ENCODE results near the gene DNTTIP2.
A peak's percentile ranks its signal among the peaks of the same experiment; 100 is the strongest.

The DNTTIP2 gene

GRCh38 chr1:93846206-93846991 lies 32.6 kb downstream of the DNTTIP2 start:
- TF ChIP-seq, protein P1, sequence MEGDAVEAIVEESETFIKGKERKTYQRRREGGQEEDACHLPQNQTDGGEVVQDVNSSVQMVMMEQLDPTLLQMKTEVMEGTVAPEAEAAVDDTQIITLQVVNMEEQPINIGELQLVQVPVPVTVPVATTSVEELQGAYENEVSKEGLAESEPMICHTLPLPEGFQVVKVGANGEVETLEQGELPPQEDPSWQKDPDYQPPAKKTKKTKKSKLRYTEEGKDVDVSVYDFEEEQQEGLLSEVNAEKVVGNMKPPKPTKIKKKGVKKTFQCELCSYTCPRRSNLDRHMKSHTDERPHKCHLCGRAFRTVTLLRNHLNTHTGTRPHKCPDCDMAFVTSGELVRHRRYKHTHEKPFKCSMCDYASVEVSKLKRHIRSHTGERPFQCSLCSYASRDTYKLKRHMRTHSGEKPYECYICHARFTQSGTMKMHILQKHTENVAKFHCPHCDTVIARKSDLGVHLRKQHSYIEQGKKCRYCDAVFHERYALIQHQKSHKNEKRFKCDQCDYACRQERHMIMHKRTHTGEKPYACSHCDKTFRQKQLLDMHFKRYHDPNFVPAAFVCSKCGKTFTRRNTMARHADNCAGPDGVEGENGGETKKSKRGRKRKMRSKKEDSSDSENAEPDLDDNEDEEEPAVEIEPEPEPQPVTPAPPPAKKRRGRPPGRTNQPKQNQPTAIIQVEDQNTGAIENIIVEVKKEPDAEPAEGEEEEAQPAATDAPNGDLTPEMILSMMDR (conservative IDR thresholded peaks at IDR 0.05) = peak; percentile 60
- peak overlapping the region; percentile 92 for H3K27ac ChIP-seq

DNA sequence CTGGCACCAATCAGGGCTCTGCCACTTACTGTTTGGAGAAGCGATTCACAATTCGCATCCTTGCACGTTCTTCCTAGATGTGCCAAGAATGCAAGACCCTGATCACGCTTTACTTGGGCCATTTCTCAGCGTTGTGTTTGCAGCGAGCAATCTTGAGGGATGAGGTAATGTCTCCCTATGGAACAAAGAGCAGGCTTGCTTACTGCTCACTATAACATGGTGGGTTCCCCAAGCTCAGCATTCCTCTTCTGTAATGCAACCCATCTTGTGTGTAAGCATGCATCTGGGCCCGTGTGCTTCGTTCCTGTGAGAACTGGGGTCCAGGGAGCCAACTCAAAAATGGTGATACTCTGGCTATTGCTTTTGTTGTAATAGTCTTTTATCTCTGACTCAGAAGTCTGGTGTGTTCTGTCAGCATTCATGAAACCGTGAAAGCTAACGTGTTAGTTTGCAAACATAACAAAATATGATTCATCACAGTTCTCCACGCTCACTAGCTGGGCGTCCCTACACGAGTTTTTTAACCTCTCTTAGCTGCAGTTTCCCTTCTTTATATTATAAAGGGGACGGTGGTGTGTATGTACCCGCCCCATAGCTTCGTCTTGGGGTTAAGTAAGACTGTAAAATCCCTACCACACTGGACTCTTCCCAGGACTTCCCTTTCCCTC lies 33.3 kb downstream of the DNTTIP2 start:
- H3K27ac ChIP-seq = peak overlapping the region; percentile 92
- TF ChIP-seq, protein P1 (conservative IDR thresholded peaks at IDR 0.05) = no peak

- TF ChIP-seq, protein P1 (conservative IDR thresholded peaks at IDR 0.05) = peak; percentile 83
- H3K27ac ChIP-seq = peak overlapping the region; percentile 13; the same call in 1 of the 2 replicates
Observed at GRCh38 chr1:93844262-93845045, 34.6 kb downstream of the DNTTIP2 start.

GRCh38 chr1:93842750-93843500 lies 36.1 kb downstream of the DNTTIP2 start:
- no peak overlapping the region for H3K27ac ChIP-seq
- TF ChIP-seq, protein P1 (conservative IDR thresholded peaks at IDR 0.05) = no peak

DNA sequence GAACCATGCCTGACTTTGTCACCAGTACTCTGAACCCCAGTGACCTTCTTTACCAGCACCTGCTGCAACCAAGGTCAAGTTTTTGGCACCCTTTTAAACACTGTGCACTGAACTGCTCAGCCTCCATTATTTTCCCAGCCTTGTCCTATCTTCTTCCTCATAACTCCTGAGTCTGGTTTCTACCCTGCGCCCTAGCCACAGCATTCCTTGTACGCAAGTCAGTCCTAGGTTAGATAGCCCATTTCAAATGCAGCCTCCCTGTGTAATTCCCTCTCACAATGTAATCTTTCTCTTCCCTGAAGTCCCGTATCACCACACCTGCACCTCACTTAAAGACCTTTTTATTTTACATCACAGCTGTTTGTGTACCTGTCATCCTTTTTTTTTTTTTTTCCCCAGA lies 37.2 kb downstream of the DNTTIP2 start:
- H3K27ac ChIP-seq = no peak overlapping the region
- TF ChIP-seq, protein P1 (conservative IDR thresholded peaks at IDR 0.05) = no peak

- H3K27ac ChIP-seq = no peak overlapping the region
- TF ChIP-seq, protein P1 (conservative IDR thresholded peaks at IDR 0.05) = no peak
Observed at GRCh38 chr1:93840956-93841482, 38.0 kb downstream of the DNTTIP2 start.

Measured in VCaP (cell line).